ENCODE data around the gene WDPCP.
"Not testable (repeated sequence)": the region's sequence is repeated elsewhere in the genome, so short reads cannot be mapped to it uniquely, and the experiment has no call there.

WDPCP gene

DNA sequence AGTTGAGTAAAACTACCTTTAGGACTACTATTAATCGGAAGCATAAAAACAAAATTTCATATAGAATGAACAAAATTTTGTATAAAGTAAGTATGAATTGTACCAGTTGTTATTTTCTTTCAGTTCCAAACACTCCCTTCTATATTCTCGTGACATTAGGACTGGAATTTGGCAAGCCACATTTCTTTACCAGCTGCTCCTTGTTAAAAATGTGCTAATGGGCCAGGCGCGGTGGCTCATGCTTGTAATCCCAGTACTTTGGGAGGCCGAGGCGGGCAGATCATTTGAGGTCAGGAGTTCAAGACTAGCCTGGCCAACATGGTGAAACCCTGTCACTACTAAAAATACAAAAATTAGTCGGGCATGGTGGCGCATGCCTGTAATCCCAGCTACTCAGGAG, 20.6 kb upstream of the WDPCP start:
- H3K36me3 Mint-ChIP-seq; H3K27me3 Mint-ChIP-seq; H3K4me1 Mint-ChIP-seq (ENCODE audit: low read depth); H3K4me3 Mint-ChIP-seq; H3K9me3 Mint-ChIP-seq (ENCODE audit: low read depth); H3K27ac Mint-ChIP-seq: not testable (repeated sequence)

DNA sequence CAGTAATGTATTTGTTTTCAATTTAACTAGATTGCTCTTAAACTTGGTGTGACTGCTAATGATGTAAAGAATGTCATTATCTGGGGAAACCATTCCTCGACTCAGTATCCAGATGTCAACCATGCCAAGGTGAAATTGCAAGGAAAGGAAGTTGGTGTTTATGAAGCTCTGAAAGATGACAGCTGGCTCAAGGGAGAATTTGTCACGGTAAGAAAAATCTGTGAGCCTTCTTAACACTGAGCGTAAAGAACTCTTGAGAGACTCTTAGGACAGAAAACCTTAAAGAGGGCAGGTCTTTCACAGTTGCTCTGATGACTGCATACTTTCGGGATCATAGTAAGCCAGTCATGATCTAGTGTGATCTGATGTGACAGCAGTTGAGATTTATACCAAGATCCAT, 16.4 kb upstream of the WDPCP start:
- peaks cover 3% of the 10 kb centered on the region for H3K4me1 Mint-ChIP-seq (ENCODE audit: low read depth)
- no peaks in the 10 kb centered on the region for H3K9me3 Mint-ChIP-seq (ENCODE audit: low read depth)
- peak overlapping the region; percentile 54 for H3K27ac Mint-ChIP-seq
- peaks cover 19% of the 10 kb centered on the region for H3K36me3 Mint-ChIP-seq
- no peaks in the 10 kb centered on the region for H3K27me3 Mint-ChIP-seq
- no peak overlapping the region for H3K4me3 Mint-ChIP-seq

DNA sequence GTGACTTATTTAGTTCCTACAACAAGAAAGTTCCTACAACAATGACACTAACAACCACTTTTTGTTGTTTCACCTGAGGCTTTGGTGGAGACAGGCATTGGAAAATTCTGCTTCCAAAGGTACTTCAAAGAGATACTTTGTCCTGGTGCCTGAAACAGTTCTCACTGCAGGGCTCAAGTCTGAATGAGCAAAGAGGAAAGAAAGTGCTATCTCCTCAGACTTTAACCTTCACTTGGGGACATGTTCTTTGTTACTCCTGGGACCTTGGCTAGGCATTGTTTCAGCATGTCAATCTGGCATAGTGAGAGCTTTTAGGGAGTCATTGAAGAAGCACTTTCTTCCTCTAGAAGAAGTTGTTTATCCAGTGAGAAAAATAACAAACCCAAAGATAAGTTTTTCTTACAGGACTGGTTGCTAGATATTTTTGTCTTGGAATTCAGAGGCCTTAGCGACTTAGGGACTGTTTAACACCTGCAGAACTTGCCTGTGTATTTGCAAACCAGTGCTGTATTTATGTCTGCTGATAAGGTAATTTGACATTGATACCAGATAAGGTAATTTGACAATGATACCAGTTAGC, 12.7 kb upstream of the WDPCP start:
- peak overlapping the region; percentile 75 for H3K27ac Mint-ChIP-seq
- H3K4me3 Mint-ChIP-seq = no peak overlapping the region
- H3K4me1 Mint-ChIP-seq (ENCODE audit: low read depth) = peaks cover 9% of the 10 kb centered on the region
- H3K36me3 Mint-ChIP-seq = peaks cover 18% of the 10 kb centered on the region
- no peaks in the 10 kb centered on the region for H3K9me3 Mint-ChIP-seq (ENCODE audit: low read depth)
- H3K27me3 Mint-ChIP-seq = no peaks in the 10 kb centered on the region

DNA sequence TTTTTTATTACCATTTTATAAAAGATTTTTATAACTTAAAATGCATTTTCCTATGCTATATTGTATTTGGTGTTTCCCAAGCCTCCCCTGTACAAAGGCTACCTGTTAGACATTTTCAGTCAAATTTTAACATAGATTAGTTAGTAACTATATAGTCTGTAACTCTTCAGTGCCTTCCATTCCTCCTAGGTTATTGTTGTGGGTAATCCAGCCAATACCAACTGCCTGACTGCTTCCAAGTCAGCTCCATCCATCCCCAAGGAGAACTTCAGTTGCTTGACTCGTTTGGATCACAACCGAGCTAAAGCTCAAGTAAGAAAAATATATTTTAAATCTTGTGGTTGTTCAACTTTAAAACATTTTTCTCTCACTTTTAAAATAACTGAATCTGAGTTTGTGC, 10.7 kb upstream of the WDPCP start:
- Mint-ChIP-seq H3K27ac (no peak overlapping the region), H3K4me3 (no peak overlapping the region), H3K9me3 (ENCODE audit: low read depth) (no peaks in the 10 kb centered on the region), H3K36me3 (peaks cover 18% of the 10 kb centered on the region), H3K4me1 (ENCODE audit: low read depth) (peaks cover 16% of the 10 kb centered on the region), H3K27me3 (no peaks in the 10 kb centered on the region)

DNA sequence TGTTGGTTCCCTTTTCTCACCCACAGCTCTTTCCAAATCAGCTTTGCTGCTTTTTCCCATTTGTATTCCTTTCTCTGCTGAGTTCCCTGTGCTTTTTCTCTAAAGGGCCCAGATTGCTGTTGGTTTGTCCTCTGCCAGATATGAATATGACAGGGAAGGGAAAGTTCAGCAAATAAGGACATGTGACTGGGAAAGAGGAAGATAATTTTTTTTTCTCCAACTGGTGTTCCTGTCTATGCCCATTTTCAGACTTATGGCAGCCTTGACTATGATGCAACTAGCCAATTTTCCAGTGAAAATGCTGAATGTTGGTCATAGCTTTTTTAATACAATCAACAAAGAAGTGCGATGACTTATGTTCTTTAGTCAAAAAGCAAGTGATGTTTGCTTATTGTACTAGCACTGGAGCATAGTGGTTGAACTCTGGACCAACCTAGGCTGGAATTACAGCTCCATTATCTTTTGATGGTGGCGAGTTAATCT, 8.2 kb upstream of the WDPCP start:
- H3K9me3 Mint-ChIP-seq (ENCODE audit: low read depth) = no peaks in the 10 kb centered on the region
- H3K27ac Mint-ChIP-seq = no peak overlapping the region

DNA sequence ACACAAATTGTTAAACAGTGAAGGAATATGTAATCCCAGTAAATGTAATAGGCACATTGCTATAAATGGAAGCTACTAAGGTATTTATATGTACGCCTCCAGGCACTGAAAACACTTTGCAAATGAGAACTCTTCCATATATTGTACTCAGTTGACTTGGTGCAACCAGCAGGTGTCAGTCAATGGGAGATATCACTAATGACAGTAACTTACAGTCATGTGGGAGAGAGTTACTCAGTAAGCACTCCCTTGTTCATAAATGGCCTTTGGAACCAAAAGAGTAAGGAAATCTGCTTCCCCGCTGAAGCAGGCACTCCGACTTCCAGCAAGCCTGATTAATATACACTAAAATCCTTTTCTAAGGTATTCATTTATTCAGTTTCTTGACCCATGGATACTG, 6.4 kb upstream of the WDPCP start:
- H3K27me3 Mint-ChIP-seq = no peaks in the 10 kb centered on the region
- no peak overlapping the region for H3K4me3 Mint-ChIP-seq
- peaks cover 5% of the 10 kb centered on the region for H3K36me3 Mint-ChIP-seq
- H3K27ac Mint-ChIP-seq = no peak overlapping the region
- H3K9me3 Mint-ChIP-seq (ENCODE audit: low read depth) = no peaks in the 10 kb centered on the region
- peaks cover 44% of the 10 kb centered on the region for H3K4me1 Mint-ChIP-seq (ENCODE audit: low read depth)

More for the DNA sequence above, 8.2 kb upstream of the WDPCP start:
- H3K4me3 Mint-ChIP-seq = no peak overlapping the region
- no peaks in the 10 kb centered on the region for H3K27me3 Mint-ChIP-seq
- H3K36me3 Mint-ChIP-seq = peaks cover 11% of the 10 kb centered on the region
- H3K4me1 Mint-ChIP-seq (ENCODE audit: low read depth) = peaks cover 30% of the 10 kb centered on the region

DNA sequence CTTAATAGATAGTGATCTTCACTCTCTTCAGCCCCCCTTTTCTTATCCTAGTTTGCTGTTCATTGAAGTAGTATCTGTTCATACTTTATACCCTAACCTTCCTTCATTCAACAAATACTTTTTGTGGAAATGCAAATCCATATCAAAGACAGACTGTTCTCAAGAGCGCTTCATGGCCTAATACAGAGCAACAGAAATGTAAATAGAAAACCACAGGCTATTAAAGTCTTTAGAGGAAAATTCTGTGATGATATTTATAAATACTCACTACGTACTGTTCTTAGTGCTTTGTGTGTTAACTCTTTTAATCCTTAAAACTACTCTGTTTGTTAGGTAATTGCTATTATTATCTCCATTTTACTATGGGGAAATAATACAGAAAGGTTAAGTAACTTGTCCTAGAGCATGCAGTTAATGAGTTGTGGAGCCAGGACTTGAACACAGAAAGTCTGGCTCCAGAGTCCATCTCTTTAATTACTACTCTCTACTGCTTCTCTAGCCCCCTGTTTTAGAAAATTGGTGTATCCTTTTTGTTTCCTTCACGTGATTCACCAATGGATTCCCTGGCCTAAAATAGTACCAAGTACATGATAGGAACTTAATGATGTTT, 3.4 kb upstream of the WDPCP start:
- peaks cover 56% of the 10 kb centered on the region for H3K4me1 Mint-ChIP-seq (ENCODE audit: low read depth)
- H3K9me3 Mint-ChIP-seq (ENCODE audit: low read depth) = no peaks in the 10 kb centered on the region
- peaks cover 2% of the 10 kb centered on the region for H3K36me3 Mint-ChIP-seq
- H3K27ac Mint-ChIP-seq = peak overlapping the region; percentile 5
- H3K27me3 Mint-ChIP-seq = no peaks in the 10 kb centered on the region
- no peak overlapping the region for H3K4me3 Mint-ChIP-seq

DNA sequence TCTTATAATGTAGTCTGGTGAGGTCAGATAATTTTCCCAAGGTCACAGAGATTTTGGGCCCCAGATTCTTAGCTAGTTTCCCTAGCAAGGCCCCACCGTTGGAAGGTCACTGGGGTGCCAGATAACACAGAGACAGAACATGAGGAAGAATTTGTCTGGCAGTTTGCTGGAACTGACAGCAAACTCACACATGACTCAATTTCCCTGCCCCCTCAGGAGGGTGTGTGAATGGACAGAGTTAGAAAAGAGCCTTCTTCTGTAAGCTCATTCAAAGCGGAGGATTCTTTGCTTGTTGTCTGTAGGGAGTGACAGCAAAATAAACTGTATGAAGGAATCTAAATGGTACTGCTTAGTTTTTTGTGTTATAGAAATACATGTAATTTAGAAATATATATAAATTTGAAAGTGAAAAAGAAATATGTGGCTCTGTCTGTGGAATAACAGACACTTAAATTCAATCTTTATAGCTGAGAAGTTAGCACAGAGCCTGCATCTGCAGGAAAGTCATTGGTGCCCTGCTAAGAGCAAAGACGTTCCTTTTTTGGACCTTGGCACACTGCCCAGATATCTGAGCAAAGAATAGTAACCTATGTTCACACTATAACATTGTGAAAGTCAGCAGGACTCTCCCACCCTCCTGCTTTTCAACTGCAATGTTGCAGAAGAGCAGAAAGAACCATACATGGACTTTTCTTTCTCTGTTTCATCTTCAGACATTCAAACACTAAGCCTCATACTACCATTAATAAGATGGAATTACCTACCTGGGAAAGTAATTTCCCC, 2.5 kb upstream of the WDPCP start:
- peaks cover 2% of the 10 kb centered on the region for H3K36me3 Mint-ChIP-seq
- peak overlapping the region; percentile 97 for H3K4me3 Mint-ChIP-seq
- peak overlapping the region; percentile 35 for H3K27ac Mint-ChIP-seq
- no peaks in the 10 kb centered on the region for H3K27me3 Mint-ChIP-seq
- peaks cover 58% of the 10 kb centered on the region for H3K4me1 Mint-ChIP-seq (ENCODE audit: low read depth)
- H3K9me3 Mint-ChIP-seq (ENCODE audit: low read depth) = no peaks in the 10 kb centered on the region

DNA sequence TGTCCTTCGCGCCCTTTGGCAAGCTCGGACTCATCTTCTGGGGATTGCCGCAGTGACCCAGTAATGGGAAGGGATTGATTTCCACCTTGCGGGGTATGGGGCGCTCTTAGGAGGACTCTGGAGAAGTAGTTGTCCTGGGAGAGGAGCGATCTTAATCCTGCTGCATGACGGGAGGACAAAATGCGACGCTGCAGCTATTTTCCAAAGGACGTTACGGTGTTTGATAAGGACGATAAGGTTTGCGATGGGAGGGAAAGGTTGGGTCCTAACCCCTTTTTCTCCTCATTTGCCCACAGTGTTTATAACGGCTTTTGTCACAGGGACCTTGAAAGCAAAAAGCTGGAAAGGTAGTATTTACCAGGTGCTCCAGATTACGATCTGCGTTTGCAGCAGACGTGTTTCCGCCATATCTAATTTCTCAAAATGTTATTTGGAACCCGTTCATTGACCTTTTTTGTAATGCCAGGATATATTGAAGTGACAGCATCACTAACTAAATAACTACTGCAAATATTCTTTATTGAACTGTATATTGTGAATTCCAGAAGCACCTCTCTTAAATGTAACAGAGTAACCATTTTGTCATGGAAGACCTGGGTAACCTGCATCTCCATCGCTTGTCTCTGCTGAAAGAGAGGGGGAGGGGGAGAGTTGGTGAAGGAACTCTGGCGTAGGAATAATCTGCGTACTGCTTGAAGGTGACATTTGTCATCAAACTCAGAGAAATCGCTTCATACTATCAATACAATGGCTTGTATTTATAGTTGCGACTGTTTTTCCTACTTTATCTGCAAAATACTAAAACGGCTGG, 1.1 kb upstream of the WDPCP start:
- Mint-ChIP-seq H3K4me1 (ENCODE audit: low read depth) (peaks cover 52% of the 10 kb centered on the region), H3K36me3 (no peaks in the 10 kb centered on the region), H3K27me3 (no peaks in the 10 kb centered on the region), H3K4me3 (peak overlapping the region; percentile 97), H3K9me3 (ENCODE audit: low read depth) (no peaks in the 10 kb centered on the region), H3K27ac (peak overlapping the region; percentile 94)

DNA sequence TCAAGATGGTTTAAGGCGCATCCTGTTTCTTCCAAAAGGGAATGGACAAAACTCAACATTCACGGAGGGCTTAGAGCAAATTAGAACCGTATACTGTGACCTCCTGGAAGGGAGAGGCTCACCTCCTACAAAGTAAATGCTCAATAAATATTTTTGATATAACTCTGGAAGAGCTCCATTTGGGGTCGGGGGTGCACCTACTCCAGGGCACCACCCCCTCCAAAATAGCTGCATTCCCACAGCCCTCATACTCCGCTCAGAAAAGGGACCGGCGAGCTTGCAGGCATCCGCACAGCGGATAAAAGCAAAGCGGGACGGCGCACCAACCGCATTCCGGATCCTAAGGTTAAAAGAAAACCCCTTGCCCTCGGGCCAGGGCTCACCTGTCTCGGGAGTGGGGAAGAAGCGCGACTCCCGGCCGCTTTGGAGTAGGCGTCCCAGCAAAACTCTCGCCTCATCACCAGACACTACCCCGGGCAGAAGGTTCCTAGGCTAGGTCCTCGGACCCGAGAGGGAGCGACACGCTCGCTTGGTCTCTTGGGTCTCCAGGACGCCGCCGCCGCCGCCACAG, 378 bp downstream of the WDPCP start:
- Mint-ChIP-seq H3K4me1 (ENCODE audit: low read depth) (peaks cover 45% of the 10 kb centered on the region), H3K9me3 (ENCODE audit: low read depth) (no peaks in the 10 kb centered on the region), H3K4me3 (peak overlapping the region; percentile 97), H3K27ac (peak overlapping the region; percentile 94), H3K36me3 (peaks cover 2% of the 10 kb centered on the region), H3K27me3 (no peaks in the 10 kb centered on the region)

DNA sequence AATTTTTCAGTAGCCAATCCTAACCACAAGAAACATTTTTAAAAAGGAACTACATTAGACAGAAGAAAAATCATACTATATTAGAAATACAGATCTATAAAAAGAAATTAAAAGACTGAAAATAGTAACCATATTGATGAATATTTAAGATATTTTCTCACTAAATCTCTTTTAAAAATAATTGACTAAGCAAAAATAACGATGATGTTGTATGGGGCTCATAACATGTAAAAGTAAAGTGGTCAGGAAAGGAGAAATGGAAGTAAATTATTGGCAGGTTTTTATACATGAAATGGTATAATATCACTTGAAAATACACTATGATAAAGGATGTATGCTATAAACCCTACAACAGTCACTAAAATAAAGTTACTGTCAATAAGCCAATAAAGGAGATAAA, 5.4 kb downstream of the WDPCP start:
- Mint-ChIP-seq H3K36me3 (peaks cover 2% of the 10 kb centered on the region), H3K4me1 (ENCODE audit: low read depth) (peaks cover 34% of the 10 kb centered on the region), H3K4me3 (no peak overlapping the region), H3K27me3 (no peaks in the 10 kb centered on the region), H3K27ac (no peak overlapping the region), H3K9me3 (ENCODE audit: low read depth) (no peaks in the 10 kb centered on the region)

DNA sequence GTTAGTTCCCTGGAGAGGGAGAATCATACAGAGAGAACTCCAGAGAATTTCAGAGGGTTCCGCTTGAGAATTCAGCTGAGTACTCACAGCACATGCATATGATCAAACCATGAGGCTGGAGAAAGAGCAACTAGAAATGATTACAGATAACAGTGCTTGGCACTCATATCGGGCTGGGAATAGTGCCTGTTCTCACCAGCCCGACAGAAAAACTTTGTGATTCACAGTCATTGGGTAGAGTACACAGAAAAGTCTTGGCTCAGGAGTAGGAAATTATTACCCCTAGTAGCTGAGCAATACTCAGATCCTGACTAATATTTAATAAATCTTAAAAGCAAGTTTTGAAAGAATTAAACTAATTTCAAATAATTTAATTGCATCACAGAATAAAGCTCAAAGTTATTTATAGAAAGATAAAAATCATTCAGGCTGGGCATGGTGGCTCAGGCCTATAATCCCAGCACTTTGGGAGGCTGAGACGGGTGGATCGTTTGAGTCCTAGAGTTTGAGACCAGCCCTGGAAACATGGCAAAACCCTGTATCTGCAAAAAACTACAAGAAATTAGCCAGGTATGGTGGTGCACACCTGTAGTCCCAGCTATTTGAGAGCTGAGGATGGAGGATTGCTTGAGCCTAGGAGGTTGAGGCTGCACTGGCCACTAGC, 6.8 kb downstream of the WDPCP start:
- Mint-ChIP-seq H3K36me3 (peaks cover 2% of the 10 kb centered on the region), H3K4me1 (ENCODE audit: low read depth) (peaks cover 23% of the 10 kb centered on the region), H3K27me3 (no peaks in the 10 kb centered on the region), H3K9me3 (ENCODE audit: low read depth) (no peaks in the 10 kb centered on the region), H3K27ac (no peak overlapping the region), H3K4me3 (no peak overlapping the region)

DNA sequence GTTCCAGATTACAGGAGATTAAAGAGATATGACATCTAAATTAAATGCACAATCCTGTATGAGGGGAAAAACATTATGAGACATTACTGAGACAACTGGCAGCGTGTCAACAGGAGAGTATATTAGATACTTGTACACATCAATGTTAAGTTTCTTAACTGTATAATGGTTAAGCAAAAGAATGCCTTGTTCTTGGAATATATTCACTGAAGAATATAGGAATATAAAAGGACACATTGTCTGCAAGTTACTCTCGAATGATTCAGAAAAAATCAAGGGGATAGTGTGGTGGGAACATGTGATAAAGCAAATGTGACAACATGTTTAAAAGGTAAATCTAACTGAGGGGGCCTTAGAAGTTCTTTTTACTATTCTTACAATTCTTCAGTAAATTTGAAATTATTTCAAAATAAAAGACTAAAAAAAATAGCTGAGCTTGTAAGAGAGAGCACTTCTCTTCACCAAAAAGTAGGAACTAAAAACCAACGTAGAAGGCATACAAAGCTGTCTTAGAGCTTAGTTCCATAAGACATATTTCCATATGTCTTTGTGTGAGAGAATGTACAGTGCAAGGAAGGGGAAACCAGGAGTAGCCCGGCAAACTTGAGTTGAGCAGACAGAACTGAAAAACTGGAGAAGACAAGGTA, 7.5 kb downstream of the WDPCP start:
- peaks cover 19% of the 10 kb centered on the region for H3K4me1 Mint-ChIP-seq (ENCODE audit: low read depth)
- H3K36me3 Mint-ChIP-seq = peaks cover 2% of the 10 kb centered on the region
- H3K4me3 Mint-ChIP-seq = no peak overlapping the region

DNA sequence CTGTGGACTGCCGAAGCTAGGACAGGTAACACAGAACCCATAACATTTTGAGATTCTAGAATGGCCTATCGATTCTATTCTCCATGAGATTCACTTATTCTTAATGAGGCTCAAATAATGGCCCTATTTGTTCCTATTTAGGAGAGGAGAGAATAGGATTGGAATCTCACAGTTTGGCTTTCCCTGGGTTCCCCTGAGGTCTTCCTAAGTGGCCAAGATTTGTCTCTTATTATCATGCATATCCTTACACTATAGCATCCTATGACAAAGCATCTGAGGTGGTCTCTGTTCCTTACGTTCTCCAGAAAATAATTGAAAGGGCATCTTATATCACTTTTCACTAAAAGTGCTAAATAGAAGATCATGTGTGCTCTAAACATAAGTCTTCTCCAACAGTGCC, 9.5 kb downstream of the WDPCP start:
- peaks cover 5% of the 10 kb centered on the region for H3K36me3 Mint-ChIP-seq
- no peak overlapping the region for H3K4me3 Mint-ChIP-seq
- peaks cover 19% of the 10 kb centered on the region for H3K4me1 Mint-ChIP-seq (ENCODE audit: low read depth)
- H3K27ac Mint-ChIP-seq = no peak overlapping the region
- no peaks in the 10 kb centered on the region for H3K27me3 Mint-ChIP-seq
- H3K9me3 Mint-ChIP-seq (ENCODE audit: low read depth) = peaks cover 4% of the 10 kb centered on the region

More for the DNA sequence above, 7.5 kb downstream of the WDPCP start:
- Mint-ChIP-seq H3K27ac (no peak overlapping the region), H3K9me3 (ENCODE audit: low read depth) (no peaks in the 10 kb centered on the region), H3K27me3 (no peaks in the 10 kb centered on the region)
